HepG2 (cell line): ENCODE data around the gene ABCG8. TPM values are rescaled to one million over a fixed set of nuclear protein-coding genes. Genes with fewer than 3 reads are reported as not detected.

Experiments used
- AGO2 ChIP-seq: fragments of 200-400 bp; formaldehyde crosslinking; optimal IDR thresholded peaks from 2 replicates; pipeline ENCODE3; 2017; ENCODE audit warnings: mild to moderate bottlenecking, low read depth, low read length, moderate library complexity
- ARNTL ChIP-seq: sonication (generic); formaldehyde crosslinking; IDR thresholded peaks from 2 replicates; pipeline ENCODE4 v1.4.0; 2020; ENCODE audit warnings: mild to moderate bottlenecking, missing genetic modification reagents
- CAMTA2 ChIP-seq: sonication (generic); formaldehyde crosslinking; IDR thresholded peaks from 2 replicates; pipeline ENCODE4 v1.4.0; 2020; ENCODE audit warnings: mild to moderate bottlenecking, missing genetic modification reagents, borderline replicate concordance
- ISX ChIP-seq: sonication (generic); formaldehyde crosslinking; conservative IDR thresholded peaks from 2 replicates; pipeline ENCODE4 v1.5.0; 2020; ENCODE audit warnings: missing genetic modification reagents
- NR1H2 ChIP-seq: sonication (generic); formaldehyde crosslinking; IDR thresholded peaks from 2 replicates; pipeline ENCODE4 v1.8.1; 2022; ENCODE audit warnings: low read depth, missing genetic modification reagents, borderline replicate concordance
- SRSF1 ChIP-seq: fragments of 200-400 bp; formaldehyde crosslinking; optimal IDR thresholded peaks from 2 replicates; pipeline ENCODE3; 2017; ENCODE audit warnings: mild to moderate bottlenecking, low read depth, low read length, moderate library complexity
- TP53 ChIP-seq: sonication (generic); formaldehyde crosslinking; conservative IDR thresholded peaks from 2 replicates; pipeline ENCODE4 v1.4.0; 2020; ENCODE audit warnings: missing genetic modification reagents
- ZNF138 ChIP-seq: sonication (generic); formaldehyde crosslinking; IDR thresholded peaks from 2 replicates; pipeline ENCODE4 v1.5.0; 2020; ENCODE audit warnings: mild to moderate bottlenecking, low read depth, missing genetic modification reagents
- polyA plus RNA-seq, 8 experiments: library from polyadenylated mRNA; depleted of rRNA in 3 of 8; stranded (reverse) in 7 of 8; unstranded in 1 of 8; fragments of >200 nt; fragmentation: Illumina TruSeq in 4 of 8; extraction: Trizol in 4 of 8; gene quantifications; 2 replicates each; pipeline versions ENCODE4 v1.2.1 to v1.2.3, GENCODE V29; 2011 to 2016; ENCODE audit warnings: low read depth in 4 of 8, missing spikeins in 1 of 8, mixed read lengths in 1 of 8; ENCODE audit not compliant: insufficient read depth in 1 of 8
- total RNA-seq, 5 experiments: library from RNA; depleted of rRNA; stranded (reverse); fragments of >200 nt; fragmentation: Illumina TruSeq; extraction: Trizol; gene quantifications; 2 replicates each; pipeline ENCODE4 v1.2.3, GENCODE V29; 2016; ENCODE audit warnings: low read depth in 1 of 5
- TF ChIP-seq, protein P1 (sequence below): sonication (generic); formaldehyde crosslinking; IDR thresholded peaks from 2 replicates; pipeline ENCODE4 v1.4.0; 2020; ENCODE audit warnings: missing genetic modification reagents
- TF ChIP-seq, protein P2 (sequence below): sonication (generic); formaldehyde crosslinking; IDR thresholded peaks from 2 replicates; pipeline ENCODE4 v1.4.0; 2020; ENCODE audit warnings: missing genetic modification reagents
- TF ChIP-seq, protein P3 (sequence below): fragments of 450-650 bp; IDR thresholded peaks from 2 replicates; pipeline ENCODE4 v1.6.1; 2016
- TF ChIP-seq, protein P4 (sequence below), 2 experiments: IDR thresholded peaks; 2 replicates each; pipeline ENCODE4 v1.6.1; 2011 to 2012; ENCODE audit warnings: low read length in 2 of 2, borderline replicate concordance in 1 of 2, low read depth in 1 of 2, mild to moderate bottlenecking in 1 of 2, moderate library complexity in 1 of 2

The ABCG8 gene
- total and polyA plus RNA-seq, 2 of the 13 experiments (the other 11 are each of a cell fraction or from before 2014, with no cell fraction given) = 8.1 to 8.8 TPM

DNA sequence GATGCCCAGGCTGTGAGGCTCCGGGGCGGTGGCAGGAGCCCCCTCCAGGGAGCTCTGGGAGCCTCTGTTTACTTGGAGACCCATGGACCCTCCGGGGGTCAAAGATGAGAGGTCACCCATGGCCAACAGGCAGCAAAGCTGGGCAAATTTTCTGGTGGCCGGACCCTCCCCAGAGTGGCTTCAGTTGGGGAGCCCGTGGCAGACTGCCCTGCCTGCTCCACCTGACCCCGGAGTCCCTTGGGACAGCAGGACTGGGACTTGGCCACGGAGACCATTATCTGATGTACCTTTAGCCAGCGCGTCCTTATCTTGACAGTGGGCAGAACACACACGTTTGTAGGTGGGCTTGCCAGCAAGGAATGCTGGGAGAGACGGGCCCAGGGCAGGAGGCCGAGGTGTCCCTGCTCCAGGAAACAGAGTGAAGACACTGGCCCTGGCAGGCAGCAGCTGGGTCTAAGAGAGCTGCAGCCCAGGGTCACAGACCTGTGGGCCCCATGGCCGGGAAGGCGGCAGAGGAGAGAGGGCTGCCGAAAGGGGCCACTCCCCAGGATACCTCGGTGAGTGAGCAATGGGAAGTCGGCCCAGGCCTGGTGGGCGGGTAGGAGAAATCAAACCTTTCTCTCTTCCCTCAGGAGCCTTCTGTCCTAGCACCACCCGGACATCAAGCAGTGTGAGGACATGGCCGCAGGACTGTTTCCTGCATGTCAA lies at the start of gene ABCG8, which contains the start of gene ABCG5 (continued):
- TF ChIP-seq, protein P1, sequence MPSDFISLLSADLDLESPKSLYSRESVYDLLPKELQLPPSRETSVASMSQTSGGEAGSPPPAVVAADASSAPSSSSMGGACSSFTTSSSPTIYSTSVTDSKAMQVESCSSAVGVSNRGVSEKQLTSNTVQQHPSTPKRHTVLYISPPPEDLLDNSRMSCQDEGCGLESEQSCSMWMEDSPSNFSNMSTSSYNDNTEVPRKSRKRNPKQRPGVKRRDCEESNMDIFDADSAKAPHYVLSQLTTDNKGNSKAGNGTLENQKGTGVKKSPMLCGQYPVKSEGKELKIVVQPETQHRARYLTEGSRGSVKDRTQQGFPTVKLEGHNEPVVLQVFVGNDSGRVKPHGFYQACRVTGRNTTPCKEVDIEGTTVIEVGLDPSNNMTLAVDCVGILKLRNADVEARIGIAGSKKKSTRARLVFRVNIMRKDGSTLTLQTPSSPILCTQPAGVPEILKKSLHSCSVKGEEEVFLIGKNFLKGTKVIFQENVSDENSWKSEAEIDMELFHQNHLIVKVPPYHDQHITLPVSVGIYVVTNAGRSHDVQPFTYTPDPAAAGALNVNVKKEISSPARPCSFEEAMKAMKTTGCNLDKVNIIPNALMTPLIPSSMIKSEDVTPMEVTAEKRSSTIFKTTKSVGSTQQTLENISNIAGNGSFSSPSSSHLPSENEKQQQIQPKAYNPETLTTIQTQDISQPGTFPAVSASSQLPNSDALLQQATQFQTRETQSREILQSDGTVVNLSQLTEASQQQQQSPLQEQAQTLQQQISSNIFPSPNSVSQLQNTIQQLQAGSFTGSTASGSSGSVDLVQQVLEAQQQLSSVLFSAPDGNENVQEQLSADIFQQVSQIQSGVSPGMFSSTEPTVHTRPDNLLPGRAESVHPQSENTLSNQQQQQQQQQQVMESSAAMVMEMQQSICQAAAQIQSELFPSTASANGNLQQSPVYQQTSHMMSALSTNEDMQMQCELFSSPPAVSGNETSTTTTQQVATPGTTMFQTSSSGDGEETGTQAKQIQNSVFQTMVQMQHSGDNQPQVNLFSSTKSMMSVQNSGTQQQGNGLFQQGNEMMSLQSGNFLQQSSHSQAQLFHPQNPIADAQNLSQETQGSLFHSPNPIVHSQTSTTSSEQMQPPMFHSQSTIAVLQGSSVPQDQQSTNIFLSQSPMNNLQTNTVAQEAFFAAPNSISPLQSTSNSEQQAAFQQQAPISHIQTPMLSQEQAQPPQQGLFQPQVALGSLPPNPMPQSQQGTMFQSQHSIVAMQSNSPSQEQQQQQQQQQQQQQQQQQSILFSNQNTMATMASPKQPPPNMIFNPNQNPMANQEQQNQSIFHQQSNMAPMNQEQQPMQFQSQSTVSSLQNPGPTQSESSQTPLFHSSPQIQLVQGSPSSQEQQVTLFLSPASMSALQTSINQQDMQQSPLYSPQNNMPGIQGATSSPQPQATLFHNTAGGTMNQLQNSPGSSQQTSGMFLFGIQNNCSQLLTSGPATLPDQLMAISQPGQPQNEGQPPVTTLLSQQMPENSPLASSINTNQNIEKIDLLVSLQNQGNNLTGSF (CRISPR knock-in tag) = peak; percentile 61; the same call in 1 of the 2 replicates
- peak; percentile 79; the same call in 1 of the 2 replicates for TF ChIP-seq ISX (CRISPR knock-in tag)
- peak; percentile 29; the same call in 1 of the 2 replicates for TF ChIP-seq ARNTL (CRISPR knock-in tag)
- TF ChIP-seq, protein P2, sequence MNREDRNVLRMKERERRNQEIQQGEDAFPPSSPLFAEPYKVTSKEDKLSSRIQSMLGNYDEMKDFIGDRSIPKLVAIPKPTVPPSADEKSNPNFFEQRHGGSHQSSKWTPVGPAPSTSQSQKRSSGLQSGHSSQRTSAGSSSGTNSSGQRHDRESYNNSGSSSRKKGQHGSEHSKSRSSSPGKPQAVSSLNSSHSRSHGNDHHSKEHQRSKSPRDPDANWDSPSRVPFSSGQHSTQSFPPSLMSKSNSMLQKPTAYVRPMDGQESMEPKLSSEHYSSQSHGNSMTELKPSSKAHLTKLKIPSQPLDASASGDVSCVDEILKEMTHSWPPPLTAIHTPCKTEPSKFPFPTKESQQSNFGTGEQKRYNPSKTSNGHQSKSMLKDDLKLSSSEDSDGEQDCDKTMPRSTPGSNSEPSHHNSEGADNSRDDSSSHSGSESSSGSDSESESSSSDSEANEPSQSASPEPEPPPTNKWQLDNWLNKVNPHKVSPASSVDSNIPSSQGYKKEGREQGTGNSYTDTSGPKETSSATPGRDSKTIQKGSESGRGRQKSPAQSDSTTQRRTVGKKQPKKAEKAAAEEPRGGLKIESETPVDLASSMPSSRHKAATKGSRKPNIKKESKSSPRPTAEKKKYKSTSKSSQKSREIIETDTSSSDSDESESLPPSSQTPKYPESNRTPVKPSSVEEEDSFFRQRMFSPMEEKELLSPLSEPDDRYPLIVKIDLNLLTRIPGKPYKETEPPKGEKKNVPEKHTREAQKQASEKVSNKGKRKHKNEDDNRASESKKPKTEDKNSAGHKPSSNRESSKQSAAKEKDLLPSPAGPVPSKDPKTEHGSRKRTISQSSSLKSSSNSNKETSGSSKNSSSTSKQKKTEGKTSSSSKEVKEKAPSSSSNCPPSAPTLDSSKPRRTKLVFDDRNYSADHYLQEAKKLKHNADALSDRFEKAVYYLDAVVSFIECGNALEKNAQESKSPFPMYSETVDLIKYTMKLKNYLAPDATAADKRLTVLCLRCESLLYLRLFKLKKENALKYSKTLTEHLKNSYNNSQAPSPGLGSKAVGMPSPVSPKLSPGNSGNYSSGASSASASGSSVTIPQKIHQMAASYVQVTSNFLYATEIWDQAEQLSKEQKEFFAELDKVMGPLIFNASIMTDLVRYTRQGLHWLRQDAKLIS = peak; percentile 73
- TF ChIP-seq NR1H2 = peak; percentile 87; the same call in 1 of the 2 replicates
- TF ChIP-seq AGO2 = peak; percentile 17
- TF ChIP-seq ZNF138 (CRISPR knock-in tag) = peak; percentile 48; the same call in 1 of the 2 replicates
- TF ChIP-seq, protein P3, sequence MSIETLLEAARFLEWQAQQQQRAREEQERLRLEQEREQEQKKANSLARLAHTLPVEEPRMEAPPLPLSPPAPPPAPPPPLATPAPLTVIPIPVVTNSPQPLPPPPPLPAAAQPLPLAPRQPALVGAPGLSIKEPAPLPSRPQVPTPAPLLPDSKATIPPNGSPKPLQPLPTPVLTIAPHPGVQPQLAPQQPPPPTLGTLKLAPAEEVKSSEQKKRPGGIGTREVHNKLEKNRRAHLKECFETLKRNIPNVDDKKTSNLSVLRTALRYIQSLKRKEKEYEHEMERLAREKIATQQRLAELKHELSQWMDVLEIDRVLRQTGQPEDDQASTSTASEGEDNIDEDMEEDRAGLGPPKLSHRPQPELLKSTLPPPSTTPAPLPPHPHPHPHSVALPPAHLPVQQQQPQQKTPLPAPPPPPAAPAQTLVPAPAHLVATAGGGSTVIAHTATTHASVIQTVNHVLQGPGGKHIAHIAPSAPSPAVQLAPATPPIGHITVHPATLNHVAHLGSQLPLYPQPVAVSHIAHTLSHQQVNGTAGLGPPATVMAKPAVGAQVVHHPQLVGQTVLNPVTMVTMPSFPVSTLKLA = no peak
- peak; percentile 46 for TF ChIP-seq SRSF1
- 0 out of 2 replicates have a peak, but pooled peaks have one; percentile 44 for TF ChIP-seq TP53 (CRISPR knock-in tag)
- TF ChIP-seq CAMTA2 = 0 out of 2 replicates have a peak, but pooled peaks have one; percentile 49
- TF ChIP-seq, protein P4, sequence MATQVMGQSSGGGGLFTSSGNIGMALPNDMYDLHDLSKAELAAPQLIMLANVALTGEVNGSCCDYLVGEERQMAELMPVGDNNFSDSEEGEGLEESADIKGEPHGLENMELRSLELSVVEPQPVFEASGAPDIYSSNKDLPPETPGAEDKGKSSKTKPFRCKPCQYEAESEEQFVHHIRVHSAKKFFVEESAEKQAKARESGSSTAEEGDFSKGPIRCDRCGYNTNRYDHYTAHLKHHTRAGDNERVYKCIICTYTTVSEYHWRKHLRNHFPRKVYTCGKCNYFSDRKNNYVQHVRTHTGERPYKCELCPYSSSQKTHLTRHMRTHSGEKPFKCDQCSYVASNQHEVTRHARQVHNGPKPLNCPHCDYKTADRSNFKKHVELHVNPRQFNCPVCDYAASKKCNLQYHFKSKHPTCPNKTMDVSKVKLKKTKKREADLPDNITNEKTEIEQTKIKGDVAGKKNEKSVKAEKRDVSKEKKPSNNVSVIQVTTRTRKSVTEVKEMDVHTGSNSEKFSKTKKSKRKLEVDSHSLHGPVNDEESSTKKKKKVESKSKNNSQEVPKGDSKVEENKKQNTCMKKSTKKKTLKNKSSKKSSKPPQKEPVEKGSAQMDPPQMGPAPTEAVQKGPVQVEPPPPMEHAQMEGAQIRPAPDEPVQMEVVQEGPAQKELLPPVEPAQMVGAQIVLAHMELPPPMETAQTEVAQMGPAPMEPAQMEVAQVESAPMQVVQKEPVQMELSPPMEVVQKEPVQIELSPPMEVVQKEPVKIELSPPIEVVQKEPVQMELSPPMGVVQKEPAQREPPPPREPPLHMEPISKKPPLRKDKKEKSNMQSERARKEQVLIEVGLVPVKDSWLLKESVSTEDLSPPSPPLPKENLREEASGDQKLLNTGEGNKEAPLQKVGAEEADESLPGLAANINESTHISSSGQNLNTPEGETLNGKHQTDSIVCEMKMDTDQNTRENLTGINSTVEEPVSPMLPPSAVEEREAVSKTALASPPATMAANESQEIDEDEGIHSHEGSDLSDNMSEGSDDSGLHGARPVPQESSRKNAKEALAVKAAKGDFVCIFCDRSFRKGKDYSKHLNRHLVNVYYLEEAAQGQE (IDR thresholded peaks at IDR 0.05; ENCODE audit: borderline replicate concordance in 1 of 2, low read depth in 1 of 2, low read length in 2 of 2) = no peak
